GM12878 (cell line): ENCODE data around the gene MYL6B. TPM values are rescaled to one million over a fixed set of nuclear protein-coding genes. Genes with fewer than 3 reads are reported as not detected.
A peak's percentile ranks its signal among the peaks of the same experiment; 100 is the strongest.

ENCODE experiments used
- ATAC-seq: fragments of 200-7000 bp; cut with Tn5 transposase; 3 replicates; pipeline ENCODE4 v1.9.1; 2020; ENCODE audit warnings: mild to moderate bottlenecking, moderate library complexity
- BruUV-seq: library from RNA; stranded (reverse); fragments of 400-500 nt; replicated peaks from 2 replicates; lab custom pipeline; 2021; lab: Mats Ljungman, UMichigan
- CTCF ChIA-PET: fragments of 300-600 bp; sonication (Branson Sonifier 250); formaldehyde crosslinking; extraction: SDS; loops from one replicate; lab custom pipeline; 2021; ENCODE audit warnings: inconsistent platforms; lab: Yijun Ruan, JAX
- POLR2A ChIA-PET: fragments of 350-600 bp; formaldehyde crosslinking; extraction: SDS; loops from one replicate; lab custom pipeline; 2021; ENCODE audit warnings: inconsistent platforms; lab: Charles Lee
- RAD21 ChIA-PET: fragments of 300-600 bp; sonication (Branson Sonifier 250); formaldehyde crosslinking; loops from one replicate; lab custom pipeline; 2023; ENCODE audit warnings: antibody characterized with exemption; ENCODE audit not compliant: unreplicated experiment; lab: Charles Lee
- SMC1A ChIA-PET: fragments of 300-600 bp; sonication (Branson Sonifier 250); formaldehyde crosslinking; loops from one replicate; lab custom pipeline; 2023; ENCODE audit not compliant: unreplicated experiment, uncharacterized antibody; lab: Charles Lee
- DNase-seq: peaks from one replicate; pipeline ENCODE4 v3.0.0-alpha.2; 2011; ENCODE audit warnings: low read depth, low spot score
- FAIRE-seq: peaks from 3 replicates; lab custom pipeline; 2011; peaks lifted over from hg19 to GRCh38; lab: Jason Lieb, UNC
- H2AFZ ChIP-seq: 2 replicates; pipeline ENCODE4 v1.6.0; 2011; ENCODE audit warnings: low read depth, low read length, control low read depth; ENCODE audit not compliant: control insufficient read depth
- H3K27ac ChIP-seq: 2 replicates; pipeline ENCODE4 v1.5.1; 2011; ENCODE audit warnings: control low read depth; ENCODE audit not compliant: control insufficient read depth, insufficient read depth
- H3K27me3 ChIP-seq, 2 experiments: replicated peaks in 1 of 2; 2 replicates each; pipeline versions ENCODE4 v1.6.0 to v1.6.1; 2011; ENCODE audit warnings: low read length in 1 of 2; ENCODE audit not compliant: control insufficient read depth in 2 of 2, insufficient read depth in 2 of 2
- H3K36me3 ChIP-seq, 2 experiments: 2 replicates each; pipeline ENCODE4 v1.5.1; 2011; ENCODE audit warnings: low read length in 1 of 2; ENCODE audit not compliant: control insufficient read depth in 2 of 2, insufficient read depth in 2 of 2
- H3K4me1 ChIP-seq: 2 replicates; pipeline ENCODE4 v1.6.1; 2011; ENCODE audit warnings: mild to moderate bottlenecking, low read length, moderate library complexity, mixed read lengths; ENCODE audit not compliant: control insufficient read depth, insufficient read depth
- H3K4me2 ChIP-seq: 2 replicates; pipeline ENCODE4 v1.6.0; 2011; ENCODE audit warnings: control low read depth; ENCODE audit not compliant: control insufficient read depth, insufficient read depth
- H3K4me3 ChIP-seq: fragments of 200-600 bp; sonication (generic); 2 replicates; pipeline ENCODE4 v1.5.1; 2016
- H3K79me2 ChIP-seq: 2 replicates; pipeline ENCODE4 v1.6.0; 2011; ENCODE audit warnings: low read length; ENCODE audit not compliant: control insufficient read depth, insufficient read depth
- H3K9ac ChIP-seq: 2 replicates; pipeline ENCODE4 v1.8.0; 2011; ENCODE audit warnings: low read length, control low read depth, mixed read lengths; ENCODE audit not compliant: control insufficient read depth, insufficient read depth
- H3K9me3 ChIP-seq: replicated peaks from 3 replicates; pipeline ENCODE4 v1.5.1; 2011; ENCODE audit warnings: mild to moderate bottlenecking, low read length; ENCODE audit not compliant: control insufficient read depth, insufficient read depth
- H4K20me1 ChIP-seq: 2 replicates; pipeline ENCODE4 v1.6.0; 2011; ENCODE audit not compliant: control insufficient read depth, insufficient read depth
- RELA ChIP-seq: fragments of 450-650 bp; IDR thresholded peaks from 2 replicates; pipeline ENCODE4 v1.8.0; 2014; ENCODE audit warnings: borderline replicate concordance; ENCODE audit not compliant: partially characterized antibody
- SIX5 ChIP-seq: IDR thresholded peaks from 2 replicates; pipeline ENCODE4 v1.6.1; 2011; ENCODE audit warnings: mild to moderate bottlenecking, low read depth, low read length, moderate library complexity; ENCODE audit not compliant: severe bottlenecking
- WGBS: methylation state at CpG from one replicate; pipeline ENCODE4 v1.1.6; 2016; ENCODE audit warnings: low lambda C conversion rate; ENCODE audit not compliant: insufficient replicate concordance, insufficient coverage; ENCODE audit errors: missing lambda C conversion rate; 5-methylcytosine and 5-hydroxymethylcytosine counted together
- in situ Hi-C: fragments of 300-500 bp; cut with MboI; formaldehyde crosslinking; loops from 9 replicates; pipeline ENCODE4 v1.14.3; 2018; ENCODE audit warnings: mixed read lengths
- intact Hi-C: fragments of 100-400 bp; cut with micrococcal nuclease; formaldehyde crosslinking; loops from one replicate; pipeline ENCODE4 v1.14.2; 2022; ENCODE audit not compliant: unreplicated experiment
- polyA plus RNA-seq, 11 experiments: library from polyadenylated mRNA; depleted of rRNA in 4 of 11; unstranded in 6 of 11; stranded (reverse) in 5 of 11; fragments of >200 nt; fragmentation: Nextera tagmentation in 4 of 11; fragmentation: Illumina TruSeq in 1 of 11; extraction: Ambion mirVana in 4 of 11; extraction: Trizol in 1 of 11; gene quantifications; 1 replicate in 1 of 11; 2 replicates in 10 of 11; pipeline versions ENCODE4 v1.2.1 to v1.2.3, GENCODE V29; 2011 to 2016; ENCODE audit warnings: inconsistent platforms in 2 of 11, missing spikeins in 2 of 11, low read depth in 1 of 11
- total RNA-seq, 4 experiments: library from RNA; depleted of rRNA in 3 of 4; stranded (reverse); fragments of >200 nt in 3 of 4; fragmentation: Illumina TruSeq in 1 of 4; extraction: Trizol in 1 of 4; gene quantifications; 2 replicates each; pipeline versions ENCODE4 v1.2.1 to v1.2.3, GENCODE V29; 2013 to 2021
- TF ChIP-seq, protein P1 (sequence below): fragments of 450-650 bp; IDR thresholded peaks from 2 replicates; pipeline ENCODE4 v1.6.1; 2016; ENCODE audit warnings: mild to moderate bottlenecking

Gene MYL6B
- total and polyA plus RNA-seq, 10 of the 15 experiments (the other 5 are each of a cell fraction or from before 2014, with no cell fraction given), result 75.5 to 153 (median 114) TPM

DNA sequence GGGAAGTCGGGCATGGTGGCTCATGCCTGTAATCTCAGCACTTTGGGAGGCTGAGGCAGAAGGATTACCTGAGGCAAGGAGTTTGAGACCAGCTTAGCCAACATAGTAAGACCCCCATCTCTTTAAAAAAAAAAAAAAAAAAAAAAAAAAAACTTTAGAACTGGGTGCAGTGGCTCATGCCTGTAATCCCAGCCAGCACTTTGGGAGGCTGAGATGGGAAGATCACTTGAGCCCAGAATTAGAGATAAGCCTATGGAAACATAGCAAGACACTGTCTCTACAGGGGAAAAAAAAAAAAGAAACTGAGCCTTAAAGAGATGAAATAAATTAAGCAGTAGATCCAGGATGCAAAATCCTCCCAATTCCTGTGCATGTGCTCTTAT, 49.7 kb upstream of the MYL6B start:
- H2AFZ ChIP-seq, result no peak overlapping the region
- no peak for FAIRE-seq
- peaks cover 34% of the 10 kb centered on the region for H3K79me2 ChIP-seq
- H3K36me3 ChIP-seq, result peaks cover 3 to 13% of the 10 kb centered on the region in 2 experiments
- intact Hi-C loops (loop anchor here (2.0 to 5.0 kb wide), 3 partner anchors 18 to 275 kb away; partner anchors contain the start of gene DNAJC14), in situ Hi-C loops (loop anchor here (5.0 kb wide), 1 partner anchor 55 kb away; no protein-coding TSS in a partner anchor)
- no peaks in the 10 kb centered on the region for H3K9me3 ChIP-seq
- H4K20me1 ChIP-seq, result no peaks in the 10 kb centered on the region
- ChIA-PET SMC1A (interaction anchor here (1.5 to 2.5 kb wide), 2 partner anchors 87 to 120 kb away, joined by 5 read pairs; partner anchors contain the start of gene SMARCC2), RAD21 (interaction anchor here (1.4 to 3.5 kb wide), 3 partner anchors 15 to 364 kb away, joined by 3 to 30 read pairs (median 12); partner anchors contain the start of genes CNPY2, RPL41 and ZC3H10), CTCF (interaction anchor here (0.7 to 4.0 kb wide), 4 partner anchors 12 to 119 kb away, joined by 3 to 15 read pairs (median 4); partner anchors contain the start of genes RNF41 and SUOX), POLR2A (interaction anchor here (0.6 to 6.3 kb wide), 6 partner anchors 10 to 189 kb away, joined by 5 to 95 read pairs (median 6); partner anchors contain the start of genes RPL41 and ZC3H10)
- no peak overlapping the region for H3K9ac ChIP-seq
- H3K27me3 ChIP-seq, result no peaks in the 10 kb centered on the region; a peak in 1 of 4 replicates
- no peak for ATAC-seq
- 43% methylated on average over 1 of the region's 1 CpG for WGBS
- no peak for TF ChIP-seq RELA
- no TSS peak for BruUV-seq
- peaks cover 3% of the 10 kb centered on the region; the same call in 1 of the 2 replicates for H3K4me1 ChIP-seq
- no peak for DNase-seq
- H3K27ac ChIP-seq, result no peak overlapping the region
- H3K4me3 ChIP-seq, result no peak overlapping the region
- H3K4me2 ChIP-seq, result no peak overlapping the region

DNA sequence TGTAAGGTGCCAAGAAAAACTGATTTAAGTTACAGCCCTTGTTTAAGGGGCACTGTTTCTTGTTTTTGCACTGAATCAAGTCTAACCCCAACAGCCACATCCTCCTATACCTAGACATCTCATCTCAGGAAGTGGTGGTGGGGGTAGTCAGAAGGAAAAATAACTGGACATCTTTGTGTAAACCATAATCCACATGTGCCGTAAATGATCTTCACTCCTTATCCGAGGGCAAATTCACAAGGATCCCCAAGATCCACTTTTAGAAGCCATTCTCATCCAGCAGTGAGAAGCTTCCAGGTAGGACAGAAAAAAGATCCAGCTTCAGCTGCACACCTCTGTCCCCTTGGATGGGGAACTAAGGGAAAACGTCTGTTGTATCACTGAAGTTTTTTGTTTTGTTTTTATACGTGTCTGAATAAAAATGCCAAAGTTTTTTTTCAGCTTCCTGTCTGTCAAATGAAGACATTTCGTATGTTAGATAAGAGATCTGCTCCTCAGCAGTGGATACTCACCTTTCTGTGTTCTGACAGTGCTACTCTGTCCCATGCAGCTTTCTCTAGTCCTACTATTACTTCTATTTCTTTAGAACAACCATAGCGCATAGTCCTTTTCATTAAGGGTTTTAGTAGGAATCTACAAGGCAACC, 49.2 kb upstream of the MYL6B start:
- peak overlapping the region; percentile 73; the same call in 1 of the 2 replicates for H3K9ac ChIP-seq
- no peak overlapping the region; the same call in 1 of the 2 replicates for H3K27ac ChIP-seq
- H3K9me3 ChIP-seq, result no peaks in the 10 kb centered on the region
- RAD21 ChIA-PET, result interaction anchor here (1.1 to 3.5 kb wide), 4 partner anchors 15 to 365 kb away, joined by 3 to 30 read pairs (median 8); partner anchors contain the start of genes CNPY2, RPL41 and ZC3H10
- TF ChIP-seq SIX5, result no peak
- TF ChIP-seq, protein P1, sequence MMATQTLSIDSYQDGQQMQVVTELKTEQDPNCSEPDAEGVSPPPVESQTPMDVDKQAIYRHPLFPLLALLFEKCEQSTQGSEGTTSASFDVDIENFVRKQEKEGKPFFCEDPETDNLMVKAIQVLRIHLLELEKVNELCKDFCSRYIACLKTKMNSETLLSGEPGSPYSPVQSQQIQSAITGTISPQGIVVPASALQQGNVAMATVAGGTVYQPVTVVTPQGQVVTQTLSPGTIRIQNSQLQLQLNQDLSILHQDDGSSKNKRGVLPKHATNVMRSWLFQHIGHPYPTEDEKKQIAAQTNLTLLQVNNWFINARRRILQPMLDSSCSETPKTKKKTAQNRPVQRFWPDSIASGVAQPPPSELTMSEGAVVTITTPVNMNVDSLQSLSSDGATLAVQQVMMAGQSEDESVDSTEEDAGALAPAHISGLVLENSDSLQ, result peak; percentile 51
- TF ChIP-seq, all 136 proteins: peak for 1
- FAIRE-seq (no peak), ATAC-seq (no peak), DNase-seq (no peak)
- no peaks in the 10 kb centered on the region for H4K20me1 ChIP-seq
- BruUV-seq, result no TSS peak
- H3K4me3 ChIP-seq, result peak overlapping the region; percentile 97
- peaks cover 3% of the 10 kb centered on the region; the same call in 1 of the 2 replicates for H3K4me1 ChIP-seq
- ChIA-PET POLR2A (interaction anchor here (0.6 to 6.3 kb wide), 7 partner anchors 15 to 285 kb away, joined by 4 to 95 read pairs (median 5); partner anchors contain the start of genes MYL6B, ORMDL2, RAB5B and RPL41), SMC1A (interaction anchor here (1.5 to 2.8 kb wide), 3 partner anchors 86 to 365 kb away, joined by 5 to 11 read pairs (median 5); partner anchors contain the start of gene SMARCC2), CTCF (interaction anchor here (0.7 to 4.0 kb wide), 10 partner anchors 12 to 361 kb away, joined by 3 to 25 read pairs (median 6); partner anchors contain the start of genes ESYT1, RNF41, RPL41 and SUOX)
- intact Hi-C loops, result loop anchor here (2.0 to 5.0 kb wide), 3 partner anchors 18 to 276 kb away; partner anchors contain the start of gene DNAJC14
- peaks cover 3 to 18% of the 10 kb centered on the region in 2 experiments for H3K36me3 ChIP-seq
- H3K27me3 ChIP-seq, result no peaks in the 10 kb centered on the region; a peak in 1 of 4 replicates
- H3K79me2 ChIP-seq, result peaks cover 36% of the 10 kb centered on the region
- H2AFZ ChIP-seq, result peak overlapping the region; percentile 82
- 20% methylated on average over 6 of the region's 6 CpGs for whole genome bisulfite sequencing
- in situ Hi-C loops, result loop anchor here (5.0 kb wide), 1 partner anchor 56 kb away; no protein-coding TSS in a partner anchor
- H3K4me2 ChIP-seq, result peak overlapping the region; percentile 84
